MM.1S (cell line): ENCODE measurements around the gene PYGM.

Source experiments
- CTCF ChIP-seq: fragments of 300-600 bp; sonication (generic); IDR thresholded peaks from 2 replicates; pipeline ENCODE4 v1.5.1; 2016; ENCODE audit warnings: antibody characterized with exemption, low read length, mixed read lengths
- EZH2 ChIP-seq: fragments of 300-600 bp; sonication (generic); optimal IDR thresholded peaks from 2 replicates; pipeline ENCODE3; 2017; ENCODE audit warnings: low read depth, mild to moderate bottlenecking, antibody characterized with exemption, low read length, mixed read lengths
- EZH2phosphoT487 ChIP-seq: fragments of 300-600 bp; sonication (generic); IDR thresholded peaks from 2 replicates; pipeline ENCODE4 v1.6.1; 2018; ENCODE audit warnings: antibody characterized with exemption, low read length

GRCh38 chr11:64772303-64773018 lies 12.7 kb upstream of the PYGM start:
- no peak for TF ChIP-seq CTCF
- no peak for TF ChIP-seq EZH2phosphoT487
- TF ChIP-seq EZH2: no peak
